Measurements from ENCODE around the gene MALL. TPM values are rescaled to one million over a fixed set of nuclear protein-coding genes. Genes with fewer than 3 reads are reported as not detected.

MALL gene
- total and polyA plus RNA-seq, 2 experiments from 2014 or later: 5.9 to 9.3 TPM

DNA sequence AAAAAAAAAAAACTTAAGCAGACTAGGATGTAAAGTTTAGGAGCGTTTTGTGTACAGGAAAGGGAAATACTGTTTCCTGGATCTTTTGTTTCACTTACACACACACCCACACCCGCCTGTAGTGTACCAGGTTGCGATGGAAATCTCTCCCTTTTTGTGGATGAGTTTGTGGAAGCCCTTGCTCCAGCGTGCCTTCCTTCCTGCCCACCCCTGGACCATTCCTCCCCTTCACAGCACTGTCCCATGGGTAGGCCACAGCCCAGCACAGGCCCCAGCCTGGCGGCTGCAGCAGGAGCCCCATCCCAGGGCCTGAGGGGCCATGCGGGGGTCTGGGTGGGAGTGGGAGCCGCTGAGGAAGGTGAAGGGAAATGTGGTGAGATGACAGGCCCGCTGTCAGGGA, 15.1 kb downstream of the MALL start:
- H4K20me1 ChIP-seq (replicated peaks; ENCODE audit: insufficient read depth): no peaks in the 10 kb centered on the region
- H3K9me3 Mint-ChIP-seq: no peaks in the 10 kb centered on the region; the same call in 2 of the 3 replicates
- H3K27me3 ChIP-seq (ENCODE audit: insufficient read depth): no peaks in the 10 kb centered on the region
- no peak overlapping the region for H3K4me2 ChIP-seq
- H3K4me3 Mint-ChIP-seq: no peak overlapping the region
- H3K4me1 ChIP-seq (ENCODE audit: insufficient read depth): no peaks in the 10 kb centered on the region
- no peaks in the 10 kb centered on the region for H3F3A ChIP-seq (replicated peaks; ENCODE audit: low read depth)
- peaks cover 4% of the 10 kb centered on the region for H3K27me3 Mint-ChIP-seq (ENCODE audit: insufficient read depth, low read depth, poor library complexity)
- H3K79me2 ChIP-seq (replicated peaks; ENCODE audit: insufficient read depth): no peaks in the 10 kb centered on the region
- H3K36me3 ChIP-seq (ENCODE audit: insufficient read depth): no peaks in the 10 kb centered on the region
- no peak overlapping the region for H3K27ac Mint-ChIP-seq
- TF ChIP-seq NANOG (IDR thresholded peaks at IDR 0.05; ENCODE audit: borderline replicate concordance) (no peak), ZNF114 (CRISPR knock-in tag; IDR thresholded peaks at IDR 0.05) (no peak), ZNF331 (CRISPR knock-in tag; IDR thresholded peaks at IDR 0.05; ENCODE audit: low read depth) (no peak), CREB1 (CRISPR knock-in tag; IDR thresholded peaks at IDR 0.05; ENCODE audit: low read depth) (no peak), EZH2phosphoT487 (IDR thresholded peaks at IDR 0.05; ENCODE audit: unreplicated experiment) (no peak), EZH2 (IDR thresholded peaks at IDR 0.05; ENCODE audit: low read depth, unreplicated experiment) (no peak)
- TF ChIP-seq, protein P1, sequence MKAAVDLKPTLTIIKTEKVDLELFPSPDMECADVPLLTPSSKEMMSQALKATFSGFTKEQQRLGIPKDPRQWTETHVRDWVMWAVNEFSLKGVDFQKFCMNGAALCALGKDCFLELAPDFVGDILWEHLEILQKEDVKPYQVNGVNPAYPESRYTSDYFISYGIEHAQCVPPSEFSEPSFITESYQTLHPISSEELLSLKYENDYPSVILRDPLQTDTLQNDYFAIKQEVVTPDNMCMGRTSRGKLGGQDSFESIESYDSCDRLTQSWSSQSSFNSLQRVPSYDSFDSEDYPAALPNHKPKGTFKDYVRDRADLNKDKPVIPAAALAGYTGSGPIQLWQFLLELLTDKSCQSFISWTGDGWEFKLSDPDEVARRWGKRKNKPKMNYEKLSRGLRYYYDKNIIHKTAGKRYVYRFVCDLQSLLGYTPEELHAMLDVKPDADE (IDR thresholded peaks at IDR 0.05): no peak
- TF ChIP-seq, protein P2, sequence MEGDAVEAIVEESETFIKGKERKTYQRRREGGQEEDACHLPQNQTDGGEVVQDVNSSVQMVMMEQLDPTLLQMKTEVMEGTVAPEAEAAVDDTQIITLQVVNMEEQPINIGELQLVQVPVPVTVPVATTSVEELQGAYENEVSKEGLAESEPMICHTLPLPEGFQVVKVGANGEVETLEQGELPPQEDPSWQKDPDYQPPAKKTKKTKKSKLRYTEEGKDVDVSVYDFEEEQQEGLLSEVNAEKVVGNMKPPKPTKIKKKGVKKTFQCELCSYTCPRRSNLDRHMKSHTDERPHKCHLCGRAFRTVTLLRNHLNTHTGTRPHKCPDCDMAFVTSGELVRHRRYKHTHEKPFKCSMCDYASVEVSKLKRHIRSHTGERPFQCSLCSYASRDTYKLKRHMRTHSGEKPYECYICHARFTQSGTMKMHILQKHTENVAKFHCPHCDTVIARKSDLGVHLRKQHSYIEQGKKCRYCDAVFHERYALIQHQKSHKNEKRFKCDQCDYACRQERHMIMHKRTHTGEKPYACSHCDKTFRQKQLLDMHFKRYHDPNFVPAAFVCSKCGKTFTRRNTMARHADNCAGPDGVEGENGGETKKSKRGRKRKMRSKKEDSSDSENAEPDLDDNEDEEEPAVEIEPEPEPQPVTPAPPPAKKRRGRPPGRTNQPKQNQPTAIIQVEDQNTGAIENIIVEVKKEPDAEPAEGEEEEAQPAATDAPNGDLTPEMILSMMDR (conservative IDR thresholded peaks at IDR 0.05; ENCODE audit: low read depth in 2 of 2): no peak
- DNase-seq (ENCODE audit: low spot score) (no peak), ATAC-seq (no peak)
- no peaks in the 10 kb centered on the region for H3K9me2 ChIP-seq (ENCODE audit: insufficient read depth)
- H3K36me3 Mint-ChIP-seq (ENCODE audit: low read depth): no peaks in the 10 kb centered on the region
- H3K4me3 ChIP-seq: no peak overlapping the region
- peaks cover 9% of the 10 kb centered on the region; the same call in 2 of the 3 replicates for H3K4me1 Mint-ChIP-seq
- no peak overlapping the region for H2AFZ ChIP-seq
- H3K27ac ChIP-seq (ENCODE audit: low read depth): no peak overlapping the region

DNA sequence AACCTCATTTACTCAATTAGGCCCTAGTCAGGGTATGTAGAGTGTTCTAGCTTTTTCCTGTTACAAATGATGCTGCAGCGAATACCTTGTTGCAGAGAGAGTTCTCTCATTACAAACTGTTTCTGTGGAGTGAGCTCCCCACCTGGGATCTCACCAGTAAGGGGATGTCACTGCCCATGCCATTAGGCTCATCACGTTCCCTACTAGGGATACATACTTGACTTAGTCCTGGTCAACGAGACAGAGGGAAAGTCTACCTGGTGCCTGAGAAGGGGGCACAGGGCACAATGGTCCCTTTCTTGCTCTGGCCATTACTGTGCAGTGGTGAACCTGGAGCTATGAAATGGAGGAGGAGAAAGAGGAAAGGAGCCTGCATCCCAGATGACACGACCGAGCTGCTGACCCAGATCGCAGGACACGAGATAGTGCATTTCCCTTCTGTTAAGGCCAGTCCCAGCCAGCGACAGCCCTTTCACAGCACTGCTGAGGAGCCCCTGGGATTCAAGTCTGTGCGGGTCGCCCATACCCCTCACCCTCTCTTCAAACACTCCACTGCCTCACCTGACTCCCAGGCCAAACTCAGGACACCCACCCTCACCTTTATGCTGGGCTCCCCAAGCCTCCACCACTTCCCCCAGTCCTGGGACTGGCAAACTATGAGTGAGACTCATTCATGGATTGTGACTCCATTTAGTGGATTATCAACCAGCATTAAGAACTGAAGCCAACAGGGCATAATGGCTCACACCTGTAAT, 16.0 kb downstream of the MALL start:
- no peak overlapping the region for H3K4me3 ChIP-seq
- Mint-ChIP-seq H3K27me3 (ENCODE audit: insufficient read depth, low read depth, poor library complexity) (peaks cover 4% of the 10 kb centered on the region), H3K36me3 (ENCODE audit: low read depth) (no peaks in the 10 kb centered on the region), H3K27ac (no peak overlapping the region), H3K4me3 (no peak overlapping the region), H3K4me1 (peaks cover 9% of the 10 kb centered on the region; the same call in 2 of the 3 replicates), H3K9me3 (no peaks in the 10 kb centered on the region; the same call in 2 of the 3 replicates)
- H3K27ac ChIP-seq (ENCODE audit: low read depth): no peak overlapping the region
- DNase-seq (ENCODE audit: low spot score): no peak
- H3K4me2 ChIP-seq: no peak overlapping the region
- ATAC-seq: no peak
- no peaks in the 10 kb centered on the region for H3K4me1 ChIP-seq (ENCODE audit: insufficient read depth)
- H2AFZ ChIP-seq: no peak overlapping the region
- H3K9me2 ChIP-seq (ENCODE audit: insufficient read depth): no peaks in the 10 kb centered on the region
- no peaks in the 10 kb centered on the region for H3K79me2 ChIP-seq (replicated peaks; ENCODE audit: insufficient read depth)
- no peaks in the 10 kb centered on the region for H3K27me3 ChIP-seq (ENCODE audit: insufficient read depth)
- H3K36me3 ChIP-seq (ENCODE audit: insufficient read depth): no peaks in the 10 kb centered on the region
- H3F3A ChIP-seq (replicated peaks; ENCODE audit: low read depth): no peaks in the 10 kb centered on the region
- H4K20me1 ChIP-seq (replicated peaks; ENCODE audit: insufficient read depth): no peaks in the 10 kb centered on the region
- no peak for TF ChIP-seq STAT1 (IDR thresholded peaks at IDR 0.05; ENCODE audit: unreplicated experiment)
- no peak for TF ChIP-seq EZH2phosphoT487 (IDR thresholded peaks at IDR 0.05; ENCODE audit: unreplicated experiment)
- no peak for TF ChIP-seq JUNB (IDR thresholded peaks at IDR 0.05; ENCODE audit: unreplicated experiment)
- TF ChIP-seq, protein P3, sequence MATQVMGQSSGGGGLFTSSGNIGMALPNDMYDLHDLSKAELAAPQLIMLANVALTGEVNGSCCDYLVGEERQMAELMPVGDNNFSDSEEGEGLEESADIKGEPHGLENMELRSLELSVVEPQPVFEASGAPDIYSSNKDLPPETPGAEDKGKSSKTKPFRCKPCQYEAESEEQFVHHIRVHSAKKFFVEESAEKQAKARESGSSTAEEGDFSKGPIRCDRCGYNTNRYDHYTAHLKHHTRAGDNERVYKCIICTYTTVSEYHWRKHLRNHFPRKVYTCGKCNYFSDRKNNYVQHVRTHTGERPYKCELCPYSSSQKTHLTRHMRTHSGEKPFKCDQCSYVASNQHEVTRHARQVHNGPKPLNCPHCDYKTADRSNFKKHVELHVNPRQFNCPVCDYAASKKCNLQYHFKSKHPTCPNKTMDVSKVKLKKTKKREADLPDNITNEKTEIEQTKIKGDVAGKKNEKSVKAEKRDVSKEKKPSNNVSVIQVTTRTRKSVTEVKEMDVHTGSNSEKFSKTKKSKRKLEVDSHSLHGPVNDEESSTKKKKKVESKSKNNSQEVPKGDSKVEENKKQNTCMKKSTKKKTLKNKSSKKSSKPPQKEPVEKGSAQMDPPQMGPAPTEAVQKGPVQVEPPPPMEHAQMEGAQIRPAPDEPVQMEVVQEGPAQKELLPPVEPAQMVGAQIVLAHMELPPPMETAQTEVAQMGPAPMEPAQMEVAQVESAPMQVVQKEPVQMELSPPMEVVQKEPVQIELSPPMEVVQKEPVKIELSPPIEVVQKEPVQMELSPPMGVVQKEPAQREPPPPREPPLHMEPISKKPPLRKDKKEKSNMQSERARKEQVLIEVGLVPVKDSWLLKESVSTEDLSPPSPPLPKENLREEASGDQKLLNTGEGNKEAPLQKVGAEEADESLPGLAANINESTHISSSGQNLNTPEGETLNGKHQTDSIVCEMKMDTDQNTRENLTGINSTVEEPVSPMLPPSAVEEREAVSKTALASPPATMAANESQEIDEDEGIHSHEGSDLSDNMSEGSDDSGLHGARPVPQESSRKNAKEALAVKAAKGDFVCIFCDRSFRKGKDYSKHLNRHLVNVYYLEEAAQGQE (IDR thresholded peaks at IDR 0.05; ENCODE audit: unreplicated experiment): no peak
- TF ChIP-seq, protein P1 (IDR thresholded peaks at IDR 0.05): no peak
- TF ChIP-seq ZNF114 (CRISPR knock-in tag; IDR thresholded peaks at IDR 0.05): no peak
- TF ChIP-seq CREB1 (CRISPR knock-in tag; IDR thresholded peaks at IDR 0.05; ENCODE audit: low read depth): no peak
- no peak for TF ChIP-seq NANOG (IDR thresholded peaks at IDR 0.05; ENCODE audit: borderline replicate concordance)
- TF ChIP-seq, protein P2 (conservative IDR thresholded peaks at IDR 0.05; ENCODE audit: low read depth in 2 of 2): no peak

Measured in GM23338 (cell line).